ENCODE measurements around the gene FBLN7. TPM values are rescaled to one million over a fixed set of nuclear protein-coding genes. Genes with fewer than 3 reads are reported as not detected.
"Not testable (repeated sequence)": the region's sequence is repeated elsewhere in the genome, so short reads cannot be mapped to it uniquely, and the experiment has no call there.

FBLN7 gene
- total and polyA plus RNA-seq, 12 donors = 0.22 to 1.7 (median 0.66) TPM

DNA sequence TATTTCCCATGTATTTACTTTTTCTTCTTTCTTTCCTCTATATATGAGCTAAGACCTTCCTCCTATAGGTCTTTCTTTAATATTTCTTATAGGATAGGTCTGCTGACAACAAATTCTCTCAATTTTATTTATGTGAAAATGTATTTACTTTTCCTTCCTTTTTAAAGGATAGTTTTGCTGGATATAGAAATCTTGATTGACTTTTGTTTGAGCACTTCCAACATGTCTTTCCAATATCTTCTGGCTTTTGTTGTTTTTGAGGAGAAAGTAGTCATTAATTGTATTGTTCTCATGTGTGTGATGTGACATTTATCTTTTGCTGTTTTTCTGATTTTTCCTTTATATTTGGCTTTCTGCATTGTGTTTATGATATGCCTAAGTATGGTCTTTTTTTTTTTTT lies 28.9 kb upstream of the FBLN7 start:
- Histone ChIP-seq H3K4me1 (no peaks in the 10 kb centered on the region), H3K4me3 (no peak overlapping the region), H3K36me3 (peaks cover 0 to 93% (median 22%) of the 10 kb centered on the region in 9 donors), H3K9me3 (peaks cover 0 to 26% (median 15%) of the 10 kb centered on the region in 11 donors), H3K27me3 (no peaks in the 10 kb centered on the region), H3K27ac (no peak overlapping the region)
- intact Hi-C loops (cut with DNase I) = no loop called here
- TF ChIP-seq, protein P1, sequence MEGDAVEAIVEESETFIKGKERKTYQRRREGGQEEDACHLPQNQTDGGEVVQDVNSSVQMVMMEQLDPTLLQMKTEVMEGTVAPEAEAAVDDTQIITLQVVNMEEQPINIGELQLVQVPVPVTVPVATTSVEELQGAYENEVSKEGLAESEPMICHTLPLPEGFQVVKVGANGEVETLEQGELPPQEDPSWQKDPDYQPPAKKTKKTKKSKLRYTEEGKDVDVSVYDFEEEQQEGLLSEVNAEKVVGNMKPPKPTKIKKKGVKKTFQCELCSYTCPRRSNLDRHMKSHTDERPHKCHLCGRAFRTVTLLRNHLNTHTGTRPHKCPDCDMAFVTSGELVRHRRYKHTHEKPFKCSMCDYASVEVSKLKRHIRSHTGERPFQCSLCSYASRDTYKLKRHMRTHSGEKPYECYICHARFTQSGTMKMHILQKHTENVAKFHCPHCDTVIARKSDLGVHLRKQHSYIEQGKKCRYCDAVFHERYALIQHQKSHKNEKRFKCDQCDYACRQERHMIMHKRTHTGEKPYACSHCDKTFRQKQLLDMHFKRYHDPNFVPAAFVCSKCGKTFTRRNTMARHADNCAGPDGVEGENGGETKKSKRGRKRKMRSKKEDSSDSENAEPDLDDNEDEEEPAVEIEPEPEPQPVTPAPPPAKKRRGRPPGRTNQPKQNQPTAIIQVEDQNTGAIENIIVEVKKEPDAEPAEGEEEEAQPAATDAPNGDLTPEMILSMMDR (IDR thresholded peaks at IDR 0.05) = no peak
- DNase-seq = no peak
- no peak for ATAC-seq

DNA sequence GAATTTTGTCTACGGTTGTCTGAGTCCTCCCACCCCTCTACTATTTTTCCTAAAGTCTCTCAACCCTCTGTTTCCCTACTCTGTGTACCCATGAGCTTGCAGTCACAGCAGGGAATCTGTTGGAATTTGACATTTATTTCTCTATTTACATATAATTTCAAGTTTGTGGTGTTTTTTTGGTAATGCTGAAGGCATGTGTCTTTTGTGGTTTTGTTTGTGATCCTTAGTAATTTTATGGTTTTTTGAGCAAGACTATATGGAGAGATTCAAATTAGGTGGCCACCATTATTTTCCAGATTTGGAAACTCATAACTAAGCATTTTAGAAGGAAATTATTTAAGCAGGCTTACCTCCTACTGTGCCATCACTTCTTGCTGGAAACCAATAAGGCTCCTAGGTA lies 27.2 kb upstream of the FBLN7 start:
- Histone ChIP-seq H3K4me1 (no peaks in the 10 kb centered on the region), H3K27ac (no peak overlapping the region), H3K27me3 (no peaks in the 10 kb centered on the region), H3K9me3 (peaks cover 0 to 26% (median 15%) of the 10 kb centered on the region in 11 donors), H3K36me3 (peaks cover 0 to 83% (median 16%) of the 10 kb centered on the region in 9 donors), H3K4me3 (no peak overlapping the region)
- TF ChIP-seq, protein P1 (IDR thresholded peaks at IDR 0.05) = no peak
- intact Hi-C loops (cut with DNase I) = no loop called here
- WGBS, 2 donors = 96 to 100% methylated on average over 1 of the region's 1 CpG
- DNase-seq = no peak
- no peak for ATAC-seq

GRCh38 chr2:112113354-112113753 lies 24.8 kb upstream of the FBLN7 start:
- Histone ChIP-seq H3K9me3 (peaks cover 0 to 19% (median 15%) of the 10 kb centered on the region in 11 donors), H3K36me3 (peaks cover 0 to 83% (median 21%) of the 10 kb centered on the region in 9 donors)
- H3K27ac ChIP-seq; DNase-seq; H3K4me1 ChIP-seq; intact Hi-C loops (cut with DNase I); ATAC-seq; H3K4me3 ChIP-seq; H3K27me3 ChIP-seq: not testable (repeated sequence)
- 95 to 96% methylated on average over 4 of the region's 4 CpGs for WGBS, 2 donors

GRCh38 chr2:112118148-112118547 lies 20.0 kb upstream of the FBLN7 start:
- ATAC-seq = no peak
- intact Hi-C loops (cut with DNase I) = no loop called here
- WGBS, 2 donors = 90 to 91% methylated on average over 4 of the region's 4 CpGs

GRCh38 chr2:112121682-112122254 lies 16.4 kb upstream of the FBLN7 start:
- Histone ChIP-seq H3K36me3 (peaks cover 0 to 38% (median 7%) of the 10 kb centered on the region in 9 donors), H3K27me3 (no peaks in the 10 kb centered on the region), H3K4me1 (no peaks in the 10 kb centered on the region), H3K27ac (no peak overlapping the region), H3K4me3 (no peak overlapping the region), H3K9me3 (no peaks in the 10 kb centered on the region)
- no peak for ATAC-seq
- intact Hi-C loops (cut with DNase I) = loop anchor here in 6 of 10 donors (5.0 to 10.0 kb wide), 6 partner anchors 123 to 461 kb away; partner anchors contain the start of genes RGPD8 (in 3 of the 6), ZC3H8 (in 3 of the 6) and CHCHD5 (in 1 of the 6)
- no peak for DNase-seq
- TF ChIP-seq, protein P1 (IDR thresholded peaks at IDR 0.05) = peak; percentile 38 to 74 (median 66)

More at GRCh38 chr2:112118148-112118547, 20.0 kb upstream of the FBLN7 start:
- no peak for DNase-seq
- Histone ChIP-seq H3K27ac (no peak overlapping the region), H3K27me3 (no peaks in the 10 kb centered on the region), H3K4me1 (no peaks in the 10 kb centered on the region), H3K4me3 (no peak overlapping the region), H3K9me3 (no peaks in the 10 kb centered on the region), H3K36me3 (peaks cover 0 to 52% (median 8%) of the 10 kb centered on the region in 9 donors)
- TF ChIP-seq, protein P1 (IDR thresholded peaks at IDR 0.05) = no peak
